DOHH2 (cell line): ENCODE results near the gene ZBTB7B.
A peak's percentile ranks its signal among the peaks of the same experiment; 100 is the strongest.
"Not testable (repeated sequence)": the region's sequence is repeated elsewhere in the genome, so short reads cannot be mapped to it uniquely, and the experiment has no call there.

Source experiments
- H3F3A ChIP-seq: fragments of 200-600 bp; sonication (generic), shearing (Covaris generic); 2 replicates; pipeline ENCODE4 v1.6.0; 2016; ENCODE audit warnings: antibody characterized with exemption, mild to moderate bottlenecking; ENCODE audit not compliant: control insufficient read depth, insufficient read depth
- H3K27ac ChIP-seq: fragments of 200-600 bp; sonication (generic); 2 replicates; pipeline ENCODE4 v1.5.1; 2014; ENCODE audit warnings: low read depth, mild to moderate bottlenecking, low read length, moderate library complexity
- H3K27me3 ChIP-seq: fragments of 200-600 bp; sonication (generic); 2 replicates; pipeline ENCODE4 v1.6.1; 2014; ENCODE audit warnings: mild to moderate bottlenecking, low read length, mixed read lengths; ENCODE audit not compliant: control insufficient read depth
- H3K36me3 ChIP-seq: fragments of 200-600 bp; sonication (generic); 2 replicates; pipeline ENCODE4 v1.6.1; 2014; ENCODE audit warnings: mild to moderate bottlenecking, low read length, moderate library complexity, mixed read lengths; ENCODE audit not compliant: control insufficient read depth
- H3K4me1 ChIP-seq: fragments of 200-600 bp; sonication (generic); 2 replicates; pipeline ENCODE4 v1.6.1; 2014; ENCODE audit warnings: mild to moderate bottlenecking, low read length, mixed read lengths; ENCODE audit not compliant: control insufficient read depth
- H3K4me2 ChIP-seq: fragments of 200-600 bp; sonication (generic); 2 replicates; pipeline ENCODE4 v1.6.0; 2014; ENCODE audit warnings: mild to moderate bottlenecking, low read length, moderate library complexity
- H3K4me3 ChIP-seq: fragments of 200-600 bp; sonication (generic); 2 replicates; pipeline ENCODE4 v1.5.1; 2014; ENCODE audit warnings: mild to moderate bottlenecking, low read length, mixed read lengths
- H3K79me2 ChIP-seq: fragments of 200-600 bp; sonication (generic); 2 replicates; pipeline ENCODE4 v1.6.1; 2014; ENCODE audit warnings: mild to moderate bottlenecking, low read length, mixed read lengths; ENCODE audit not compliant: control insufficient read depth
- H3K9me2 ChIP-seq: fragments of 200-600 bp; sonication (generic); replicated peaks from 2 replicates; pipeline ENCODE4 v1.6.1; 2014; ENCODE audit warnings: mild to moderate bottlenecking, low read length, mixed read lengths; ENCODE audit not compliant: control insufficient read depth
- H3K9me3 ChIP-seq: fragments of 200-600 bp; sonication (generic); 2 replicates; pipeline ENCODE4 v1.6.1; 2014; ENCODE audit warnings: antibody characterized with exemption, low read length, mixed read lengths; ENCODE audit not compliant: control insufficient read depth, insufficient read depth
- H4K20me1 ChIP-seq: fragments of 200-600 bp; sonication (generic); 2 replicates; pipeline ENCODE4 v1.6.0; 2014; ENCODE audit warnings: low read depth, mild to moderate bottlenecking, antibody characterized with exemption, low read length, moderate library complexity; ENCODE audit not compliant: control insufficient read depth, insufficient read depth
- CTCF ChIP-seq: fragments of 200-600 bp; sonication (generic); IDR thresholded peaks from one replicate; pipeline ENCODE4 v1.5.1; 2014; ENCODE audit warnings: antibody characterized with exemption, mild to moderate bottlenecking, low read depth, low read length; ENCODE audit not compliant: poor library complexity, severe bottlenecking
- EZH2phosphoT487 ChIP-seq: fragments of 200-600 bp; sonication (generic); IDR thresholded peaks from 2 replicates; pipeline ENCODE4 v1.6.1; 2017; ENCODE audit warnings: borderline replicate concordance, mild to moderate bottlenecking, antibody characterized with exemption, low read length, moderate library complexity, mixed read lengths

ZBTB7B gene

GRCh38 chr1:154994591-154994990 lies 8.0 kb upstream of the ZBTB7B start:
- Histone ChIP-seq H3K9me2 (no peaks in the 10 kb centered on the region), H3K4me3 (no peak overlapping the region), H3K36me3 (peaks cover 13% of the 10 kb centered on the region), H3K9me3 (no peaks in the 10 kb centered on the region), H3K4me2 (no peak overlapping the region), H3K27ac (no peak overlapping the region), H4K20me1 (no peaks in the 10 kb centered on the region), H3K4me1 (peaks cover 11% of the 10 kb centered on the region), H3K79me2 (no peaks in the 10 kb centered on the region; the same call in 1 of the 2 replicates), H3F3A (peaks cover 20% of the 10 kb centered on the region), H3K27me3 (no peaks in the 10 kb centered on the region)
- TF ChIP-seq CTCF = no peak
- no peak for TF ChIP-seq EZH2phosphoT487

- not testable (repeated sequence) for H3K79me2 ChIP-seq, H3K4me3 ChIP-seq, H3K9me2 ChIP-seq, H3K4me2 ChIP-seq, H3K27me3 ChIP-seq, H3K9me3 ChIP-seq, H4K20me1 ChIP-seq, H3K36me3 ChIP-seq, H3K27ac ChIP-seq
- TF ChIP-seq CTCF = peak; percentile 41
- H3K4me1 ChIP-seq = peaks cover 19% of the 10 kb centered on the region
- peaks cover 27% of the 10 kb centered on the region for H3F3A ChIP-seq
Measured at GRCh38 chr1:154995301-154995983, 7.2 kb upstream of the ZBTB7B start.

- Histone ChIP-seq H3K27me3 (no peaks in the 10 kb centered on the region), H3K36me3 (no peaks in the 10 kb centered on the region; the same call in 1 of the 2 replicates), H3K9me2 (no peaks in the 10 kb centered on the region), H3K4me3 (no peak overlapping the region), H4K20me1 (no peaks in the 10 kb centered on the region), H3K4me2 (no peak overlapping the region), H3K4me1 (peaks cover 27% of the 10 kb centered on the region), H3F3A (peaks cover 31% of the 10 kb centered on the region), H3K27ac (no peak overlapping the region), H3K9me3 (no peaks in the 10 kb centered on the region), H3K79me2 (no peaks in the 10 kb centered on the region)
- TF ChIP-seq EZH2phosphoT487 = no peak
- no peak for TF ChIP-seq CTCF
Measured at GRCh38 chr1:154996966-154997701, 5.5 kb upstream of the ZBTB7B start.
